SK-N-SH treated with all-trans-retinoic acid at 6 μM for 48 hours (cell line): ENCODE results near the gene RASSF4.

ENCODE experiments used
- ATAC-seq: fragments of 200-7000 bp; cut with Tn5 transposase; 3 replicates; pipeline ENCODE4 v1.9.1; 2020; ENCODE audit warnings: mild to moderate bottlenecking, moderate library complexity
- ARNTL ChIP-seq: fragments of 450-650 bp; formaldehyde crosslinking; IDR thresholded peaks from 2 replicates; pipeline ENCODE4 v1.5.0; 2020; ENCODE audit warnings: low read depth, mild to moderate bottlenecking, moderate library complexity, borderline replicate concordance
- BACH2 ChIP-seq: fragments of 250-450 bp; sonication (Bioruptor Pico); IDR thresholded peaks from 2 replicates; pipeline ENCODE4 v1.9.0; 2021; ENCODE audit warnings: mild to moderate bottlenecking, borderline replicate concordance
- CREB5 ChIP-seq: fragments of 250-450 bp; sonication (Bioruptor Pico); IDR thresholded peaks from 2 replicates; pipeline ENCODE4 v1.5.1; 2020; ENCODE audit warnings: low read depth, mild to moderate bottlenecking, moderate library complexity
- CSDC2 ChIP-seq: fragments of 250-450 bp; sonication (Bioruptor Pico); IDR thresholded peaks from 2 replicates; pipeline ENCODE4 v1.5.0; 2020; ENCODE audit warnings: mild to moderate bottlenecking, moderate library complexity
- CSRNP3 ChIP-seq: fragments of 250-450 bp; sonication (Bioruptor Pico); IDR thresholded peaks from 2 replicates; pipeline ENCODE4 v1.5.1; 2021; ENCODE audit warnings: mild to moderate bottlenecking, moderate library complexity
- GLIS3 ChIP-seq: fragments of 250-450 bp; sonication (Bioruptor Pico); IDR thresholded peaks from 2 replicates; pipeline ENCODE4 v1.5.0; 2020; ENCODE audit warnings: mild to moderate bottlenecking, moderate library complexity
- ISL1 ChIP-seq: fragments of 250-450 bp; sonication (Bioruptor Pico); IDR thresholded peaks from 2 replicates; pipeline ENCODE4 v2.1.2; 2022; ENCODE audit warnings: mild to moderate bottlenecking, moderate library complexity
- PATZ1 ChIP-seq: fragments of 250-450 bp; sonication (Bioruptor Pico); IDR thresholded peaks from 2 replicates; pipeline ENCODE4 v1.8.0; 2020; ENCODE audit warnings: mild to moderate bottlenecking, moderate library complexity, borderline replicate concordance
- POU6F1 ChIP-seq: fragments of 250-450 bp; sonication (Bioruptor Pico); IDR thresholded peaks from 2 replicates; pipeline ENCODE4 v1.8.0; 2021; ENCODE audit warnings: low read depth, mild to moderate bottlenecking, moderate library complexity, borderline replicate concordance
- PPARA ChIP-seq: fragments of 250-450 bp; sonication (Bioruptor Pico); IDR thresholded peaks from 2 replicates; pipeline ENCODE4 v1.5.0; 2020; ENCODE audit warnings: mild to moderate bottlenecking, borderline replicate concordance
- SNAI2 ChIP-seq: fragments of 250-450 bp; sonication (Bioruptor Pico); IDR thresholded peaks from 2 replicates; pipeline ENCODE4 v1.5.0; 2020; ENCODE audit warnings: mild to moderate bottlenecking, moderate library complexity
- TCF4 ChIP-seq: fragments of 250-450 bp; sonication (Bioruptor Pico); IDR thresholded peaks from 2 replicates; pipeline ENCODE4 v1.8.0; 2021; ENCODE audit warnings: mild to moderate bottlenecking, moderate library complexity, borderline replicate concordance
- TOX ChIP-seq: fragments of 250-450 bp; sonication (Bioruptor Pico); IDR thresholded peaks from 2 replicates; pipeline ENCODE4 v1.8.0; 2021; ENCODE audit warnings: mild to moderate bottlenecking, moderate library complexity, borderline replicate concordance
- TSHZ2 ChIP-seq: fragments of 250-450 bp; sonication (Bioruptor Pico); IDR thresholded peaks from 2 replicates; pipeline ENCODE4 v1.5.0; 2020; ENCODE audit warnings: mild to moderate bottlenecking, moderate library complexity
- ZC3H10 ChIP-seq: fragments of 250-450 bp; sonication (Bioruptor Pico); IDR thresholded peaks from 2 replicates; pipeline ENCODE4 v1.5.1; 2021; ENCODE audit warnings: mild to moderate bottlenecking, moderate library complexity
- ZFP3 ChIP-seq: fragments of 250-450 bp; sonication (Bioruptor Pico); IDR thresholded peaks from 2 replicates; pipeline ENCODE4 v1.5.0; 2020; ENCODE audit warnings: mild to moderate bottlenecking, moderate library complexity
- ZFP30 ChIP-seq: fragments of 450-650 bp; formaldehyde crosslinking; IDR thresholded peaks from 2 replicates; pipeline ENCODE4 v1.5.0; 2022; ENCODE audit warnings: mild to moderate bottlenecking, moderate library complexity
- ZNF565 ChIP-seq: fragments of 450-650 bp; formaldehyde crosslinking; conservative IDR thresholded peaks from 2 replicates; pipeline ENCODE4 v1.5.0; 2020; ENCODE audit warnings: low read depth, mild to moderate bottlenecking, moderate library complexity
- ZNF70 ChIP-seq: fragments of 450-650 bp; formaldehyde crosslinking; IDR thresholded peaks from 2 replicates; pipeline ENCODE4 v1.5.0; 2020; ENCODE audit warnings: mild to moderate bottlenecking, moderate library complexity
- ZNF8 ChIP-seq: fragments of 450-650 bp; formaldehyde crosslinking; IDR thresholded peaks from 2 replicates; pipeline ENCODE4 v1.5.0; 2020; ENCODE audit warnings: mild to moderate bottlenecking, moderate library complexity

Gene RASSF4

GRCh38 chr10:44973323-44974081 is 13.9 kb downstream of the RASSF4 start:
- TF ChIP-seq ZNF565 (CRISPR knock-in tag) (no peak), ISL1 (CRISPR knock-in tag) (no peak), PPARA (CRISPR knock-in tag) (no peak), BACH2 (CRISPR knock-in tag) (no peak), TCF4 (CRISPR knock-in tag) (no peak)
- no peak for ATAC-seq

GRCh38 chr10:44974082-44974627 is 14.6 kb downstream of the RASSF4 start:
- ATAC-seq: no peak
- TF ChIP-seq GLIS3 (CRISPR knock-in tag) (no peak), TOX (no peak), ZNF70 (no peak), SNAI2 (CRISPR knock-in tag) (no peak), TSHZ2 (CRISPR knock-in tag) (no peak), PATZ1 (CRISPR knock-in tag) (no peak), ZFP3 (CRISPR knock-in tag) (no peak), ZNF565 (CRISPR knock-in tag) (no peak), ZNF8 (no peak), BACH2 (CRISPR knock-in tag) (no peak), POU6F1 (no peak), CSRNP3 (CRISPR knock-in tag) (no peak), CREB5 (CRISPR knock-in tag) (no peak), ARNTL (CRISPR knock-in tag) (no peak), ZC3H10 (CRISPR knock-in tag) (no peak), CSDC2 (CRISPR knock-in tag) (no peak), ZFP30 (CRISPR knock-in tag) (no peak), ISL1 (CRISPR knock-in tag) (no peak), TCF4 (CRISPR knock-in tag) (no peak)
